Measurements from ENCODE around the gene EHMT1. TPM values are rescaled to one million over a fixed set of nuclear protein-coding genes. Genes with fewer than 3 reads are reported as not detected.

Gene EHMT1
- total and polyA plus RNA-seq, 2 of the 8 experiments (the other 6 are each of a cell fraction or from before 2014, with no cell fraction given), result 95.7 to 163 TPM

GRCh38 chr9:137606005-137606621, 12.7 kb upstream of the EHMT1 start:
- Histone ChIP-seq H3K4me3 (ENCODE audit: extremely low read depth in 1 of 4, insufficient read depth in 2 of 4, low read depth in 3 of 4, low read length in 4 of 4) (peak overlapping the region; percentile 74 to 85 (median 84)), H4K8ac (ENCODE audit: extremely low read depth, insufficient read depth, low read length) (peak overlapping the region; percentile 53; the same call in 1 of the 2 replicates), H3K79me1 (ENCODE audit: low read depth, low read length) (no peaks in the 10 kb centered on the region), H4K5ac (ENCODE audit: insufficient read length, low read depth, low read length) (no peak overlapping the region), H4K91ac (replicated peaks; ENCODE audit: insufficient read length, low read length) (peak overlapping the region; percentile 17), H2BK20ac (ENCODE audit: low read length) (no peak overlapping the region), H3K9me3 (ENCODE audit: insufficient read depth in 2 of 2, low read depth in 1 of 2, low read length in 1 of 2) (no peaks in the 10 kb centered on the region), H2BK5ac (ENCODE audit: low read depth, low read length) (no peak overlapping the region), H3K23ac (ENCODE audit: insufficient read length) (no peak overlapping the region), H3K36me3 (ENCODE audit: control insufficient read depth in 2 of 4, insufficient read depth in 4 of 4, low read length in 3 of 4) (no peaks in the 10 kb centered on the region), H2BK120ac (replicated peaks; ENCODE audit: low read depth, low read length) (no peak overlapping the region), H2BK15ac (ENCODE audit: low read length) (no peak overlapping the region), H3K4ac (replicated peaks; ENCODE audit: insufficient read length, low read depth, low read length) (peak overlapping the region; percentile 78), H3K56ac (replicated peaks; ENCODE audit: insufficient read length, low read depth, low read length) (no peak overlapping the region), H4K20me1 (replicated peaks in 1 of 2; ENCODE audit: control insufficient read depth in 1 of 2, insufficient read depth in 2 of 2, low read length in 2 of 2) (peaks cover 7 to 16% of the 10 kb centered on the region in 2 experiments), H3K4me1 (replicated peaks in 1 of 4; ENCODE audit: control insufficient read depth in 3 of 4, insufficient read depth in 4 of 4, low read length in 3 of 4) (peaks cover 0 to 17% (median 8%) of the 10 kb centered on the region in 4 experiments; a peak in 6 of 7 replicates), H3K18ac (ENCODE audit: extremely low read depth, low read length) (peak overlapping the region; percentile 60; the same call in 1 of the 2 replicates), H3K14ac (ENCODE audit: insufficient read length) (no peak overlapping the region), H2AK5ac (ENCODE audit: low read depth, low read length) (no peak overlapping the region), H3K4me2 (ENCODE audit: insufficient read depth in 1 of 2, low read depth in 2 of 2, low read length in 2 of 2) (peak overlapping the region; percentile 42 to 78), H3K27me3 (replicated peaks in 1 of 4; ENCODE audit: control insufficient read depth in 3 of 4, extremely low read depth in 1 of 4, insufficient read depth in 3 of 4, low read length in 3 of 4) (peaks cover 0 to 9% (median 2%) of the 10 kb centered on the region in 4 experiments; a peak in 2 of 7 replicates), H3K79me2 (ENCODE audit: control insufficient read depth in 1 of 2, insufficient read depth in 2 of 2, low read length in 2 of 2) (peaks cover 0 to 7% of the 10 kb centered on the region in 2 experiments; a peak in 1 of 4 replicates), H2BK12ac (ENCODE audit: low read depth, low read length) (no peak overlapping the region), H3K23me2 (ENCODE audit: low read depth, low read length) (peaks cover 4% of the 10 kb centered on the region; the same call in 1 of the 2 replicates), H3K27ac (ENCODE audit: low read depth, low read length) (no peak overlapping the region; the same call in 1 of the 2 replicates), H3K9ac (replicated peaks in 1 of 4; ENCODE audit: extremely low read depth in 1 of 4, low read depth in 3 of 4, low read length in 3 of 4) (peak overlapping the region in 3 of 4 experiments; percentile 13 to 90 (median 64); a peak in 5 of 7 replicates), H2AFZ (ENCODE audit: low read length) (no peak overlapping the region)
- ChIA-PET POLR2A (ENCODE audit: partially characterized antibody) (interaction anchor here (1.2 kb wide), 1 partner anchor 54 kb away, joined by 3 read pairs; no protein-coding TSS in a partner anchor), CTCF (ENCODE audit: partially characterized antibody) (no interaction called here)
- FAIRE-seq (no peak), DNase-seq (ENCODE audit: low read depth in 1 of 2, low spot score in 2 of 2) (no peak)
- WGBS, 2 experiments (ENCODE audit: extremely low coverage in 1 of 2, insufficient coverage in 1 of 2, insufficient read length in 1 of 2, insufficient replicate concordance in 2 of 2, low coverage in 1 of 2, low lambda C conversion rate in 2 of 2, missing lambda C conversion rate in 1 of 2), result 13% methylated on average over 16 of the region's 57 CpGs; no CpG with 5 or more reads in 1 of the 2 experiments
- TF ChIP-seq KDM4A (IDR thresholded peaks at IDR 0.05; ENCODE audit: low read depth, low read length, severe bottlenecking), result no peak
- TF ChIP-seq TBP (IDR thresholded peaks at IDR 0.05; ENCODE audit: low read depth, low read length), result no peak
- 0 out of 2 replicates have a peak, but pooled peaks have one; percentile 28 for TF ChIP-seq TAF1 (IDR thresholded peaks at IDR 0.05; ENCODE audit: low read depth, low read length)
- no peak for TF ChIP-seq JUN (IDR thresholded peaks at IDR 0.05; ENCODE audit: low read depth, low read length)
- no peak for TF ChIP-seq GABPA (IDR thresholded peaks at IDR 0.05; ENCODE audit: borderline replicate concordance, insufficient read depth, low read length)
- TF ChIP-seq EGR1 (IDR thresholded peaks at IDR 0.05; ENCODE audit: borderline replicate concordance, low read depth, low read length), result no peak
- TF ChIP-seq SIN3A (conservative IDR thresholded peaks at IDR 0.05 in 1 of 2, IDR thresholded peaks at IDR 0.05 in 1 of 2; ENCODE audit: low read depth in 1 of 2, low read length in 2 of 2), result 0 out of 4 replicates have a peak, but pooled peaks of 1 of the 2 experiments have one; percentile 1
- TF ChIP-seq KDM5A (IDR thresholded peaks at IDR 0.05; ENCODE audit: low read length), result no peak
- no peak for TF ChIP-seq CREB1 (IDR thresholded peaks at IDR 0.05)
- no peak for TF ChIP-seq KDM1A (IDR thresholded peaks at IDR 0.05; ENCODE audit: borderline replicate concordance, low read length)
- no peak for TF ChIP-seq ZNF274 (IDR thresholded peaks at IDR 0.05; ENCODE audit: borderline replicate concordance, extremely low read depth, low read length)
- TF ChIP-seq TAF7 (optimal IDR thresholded peaks at IDR 0.05; ENCODE audit: borderline replicate concordance, low read depth, low read length), result no peak
- TF ChIP-seq POLR2AphosphoS5 (IDR thresholded peaks at IDR 0.05; ENCODE audit: low read depth, low read length), result no peak

Data from H1 (cell line).